Left renal pelvis (tissue), 4 donors: Measurements from ENCODE around the gene CLK2. TPM values are rescaled to one million over a fixed set of nuclear protein-coding genes. Genes with fewer than 3 reads are reported as not detected.
"Not testable (repeated sequence)": the region's sequence is repeated elsewhere in the genome, so short reads cannot be mapped to it uniquely, and the experiment has no call there.

Source experiments
- DNase-seq, 4 donors: peaks; one replicate each; pipeline ENCODE4 v3.0.0-alpha.2; 2013; ENCODE audit warnings: low read depth in 4 of 4, low spot score in 3 of 4
- polyA plus RNA-seq, 4 donors: library from polyadenylated mRNA; unstranded; fragments of 120-200 nt; gene quantifications; one replicate each; pipeline ENCODE4 v1.2.1, GENCODE V29; 2013; ENCODE audit not compliant: insufficient read length in 4 of 4

CLK2 gene
- polyA plus RNA-seq, 4 donors, result 70.1 to 93.6 (median 74.8) TPM

- DNase-seq, result no peak
Observed at GRCh38 chr1:155297384-155297783, 24.1 kb upstream of the CLK2 start.

DNA sequence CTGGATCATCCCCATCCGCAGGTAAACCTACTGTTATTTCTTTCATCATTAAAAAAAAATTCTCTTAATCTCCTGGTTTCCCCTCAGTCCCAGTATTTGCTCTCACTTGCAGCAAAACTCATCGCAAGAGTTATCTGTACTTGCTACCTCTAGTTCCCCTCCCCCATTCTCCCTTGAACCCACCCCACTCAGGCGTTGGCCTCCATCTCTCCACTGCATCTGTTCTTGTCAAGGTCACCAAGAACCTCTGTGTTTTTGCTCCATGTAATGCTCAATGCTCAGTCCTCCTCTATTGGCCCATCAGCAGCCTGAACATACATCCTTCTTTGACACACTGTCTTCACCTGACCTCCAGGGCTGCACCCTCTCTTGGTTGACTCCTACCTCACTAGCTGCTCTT, 23.4 kb upstream of the CLK2 start:
- no peak for DNase-seq

- DNase-seq, result no peak
Observed at GRCh38 chr1:155295942-155296267, 22.6 kb upstream of the CLK2 start.

- DNase-seq, result no peak
Observed at GRCh38 chr1:155295183-155295941, 22.1 kb upstream of the CLK2 start.

- DNase-seq, result no peak
Observed at GRCh38 chr1:155294520-155295182, 21.3 kb upstream of the CLK2 start.

GRCh38 chr1:155293086-155293749, 19.9 kb upstream of the CLK2 start:
- no peak for DNase-seq

DNA sequence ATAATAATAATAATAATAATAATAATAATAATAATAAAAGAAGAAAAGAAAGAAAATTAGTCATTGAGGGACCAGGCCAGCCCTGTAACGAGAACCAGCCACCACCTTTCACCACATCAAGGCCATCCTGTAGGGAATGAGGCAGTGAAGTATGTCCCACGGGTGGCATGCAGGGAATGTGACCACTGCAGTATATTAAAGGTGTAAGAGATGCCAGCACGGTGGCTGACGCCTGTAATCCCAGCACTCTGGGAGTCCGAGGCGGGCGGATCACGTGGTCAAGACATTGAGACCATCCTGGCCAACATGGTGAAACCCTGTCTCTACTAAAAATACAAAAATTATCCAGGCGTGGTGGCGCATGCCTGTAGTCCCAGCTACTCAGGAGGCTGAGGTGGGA, 17.7 kb upstream of the CLK2 start:
- not testable (repeated sequence) for DNase-seq

GRCh38 chr1:155287987-155288543, 14.8 kb upstream of the CLK2 start:
- no peak for DNase-seq

- DNase-seq, result no peak
Observed at GRCh38 chr1:155286544-155286943, 13.2 kb upstream of the CLK2 start.

DNA sequence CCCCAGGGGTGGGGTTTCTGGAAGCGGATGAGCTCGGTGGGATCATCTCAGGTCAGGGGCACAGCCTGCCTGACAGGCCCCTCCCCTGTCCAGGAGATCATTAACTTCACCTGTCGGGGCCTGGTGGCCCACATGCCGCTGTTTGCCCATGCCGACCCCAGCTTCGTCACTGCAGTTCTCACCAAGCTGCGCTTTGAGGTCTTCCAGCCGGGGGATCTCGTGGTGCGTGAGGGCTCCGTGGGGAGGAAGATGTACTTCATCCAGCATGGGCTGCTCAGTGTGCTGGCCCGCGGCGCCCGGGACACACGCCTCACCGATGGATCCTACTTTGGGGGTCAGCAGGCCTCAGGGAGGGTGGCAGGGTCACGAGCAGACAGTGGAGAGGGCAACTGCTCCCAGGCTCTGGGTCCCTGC, 12.3 kb upstream of the CLK2 start:
- DNase-seq, result no peak

DNA sequence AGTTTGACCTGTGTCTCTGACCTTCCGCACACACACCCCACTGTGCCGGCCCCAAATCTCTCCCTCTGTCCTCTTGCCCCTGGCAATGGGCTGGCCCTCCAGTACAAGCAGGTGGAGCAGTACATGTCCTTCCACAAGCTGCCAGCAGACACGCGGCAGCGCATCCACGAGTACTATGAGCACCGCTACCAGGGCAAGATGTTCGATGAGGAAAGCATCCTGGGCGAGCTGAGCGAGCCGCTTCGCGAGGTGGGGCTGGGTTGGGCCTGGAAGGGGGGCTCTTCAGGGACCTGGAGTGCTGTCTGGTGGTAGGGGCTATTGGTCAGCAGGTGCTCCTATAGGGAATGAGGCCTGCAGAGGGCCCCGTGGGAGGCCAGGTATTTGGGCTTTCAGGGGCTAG, 11.8 kb upstream of the CLK2 start:
- no peak for DNase-seq

DNA sequence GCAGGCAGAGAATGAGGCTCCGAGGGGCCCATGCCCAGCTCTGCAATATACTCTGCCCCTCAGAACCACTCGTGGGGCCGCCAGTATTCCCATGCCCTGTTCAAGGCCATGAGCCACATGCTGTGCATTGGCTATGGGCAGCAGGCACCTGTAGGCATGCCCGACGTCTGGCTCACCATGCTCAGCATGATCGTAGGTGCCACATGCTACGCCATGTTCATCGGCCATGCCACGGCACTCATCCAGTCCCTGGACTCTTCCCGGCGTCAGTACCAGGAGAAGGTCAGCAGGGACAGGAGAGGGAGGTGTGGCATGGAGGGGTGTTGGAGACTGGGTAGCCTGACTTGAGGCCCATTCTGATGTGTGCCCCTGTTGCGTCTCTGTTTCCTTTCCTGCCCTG, 11.2 kb upstream of the CLK2 start:
- no peak for DNase-seq

DNA sequence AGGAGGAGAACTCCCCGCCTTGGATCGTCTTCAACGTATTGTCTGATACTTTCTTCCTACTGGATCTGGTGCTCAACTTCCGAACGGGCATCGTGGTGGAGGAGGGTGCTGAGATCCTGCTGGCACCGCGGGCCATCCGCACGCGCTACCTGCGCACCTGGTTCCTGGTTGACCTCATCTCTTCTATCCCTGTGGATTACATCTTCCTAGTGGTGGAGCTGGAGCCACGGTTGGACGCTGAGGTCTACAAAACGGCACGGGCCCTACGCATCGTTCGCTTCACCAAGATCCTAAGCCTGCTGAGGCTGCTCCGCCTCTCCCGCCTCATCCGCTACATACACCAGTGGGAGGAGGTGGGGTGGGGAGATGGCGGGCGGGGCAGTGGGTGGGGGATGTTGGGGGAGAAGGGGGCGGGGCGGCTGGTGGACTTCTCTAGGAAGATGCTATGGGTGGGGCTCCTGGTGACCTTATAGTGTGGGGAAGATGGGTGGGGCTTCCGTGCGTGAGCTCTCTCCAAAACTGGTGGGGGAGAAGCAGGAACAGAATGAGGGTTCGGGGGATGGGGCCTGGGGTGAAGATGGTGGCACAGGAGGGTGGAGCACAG, 9.3 kb upstream of the CLK2 start:
- DNase-seq, result no peak

GRCh38 chr1:155279268-155279667, 6.0 kb upstream of the CLK2 start:
- no peak for DNase-seq

GRCh38 chr1:155278689-155279160, 5.4 kb upstream of the CLK2 start:
- DNase-seq, result no peak

- peak in 1 of 4 donors; percentile 50 for DNase-seq
Observed at GRCh38 chr1:155277902-155278688, 4.8 kb upstream of the CLK2 start.

GRCh38 chr1:155277070-155277901, 4.0 kb upstream of the CLK2 start, which contains the start of gene HCN3:
Gene HCN3, plus strand, starts transcription at chr1:155277463. Its CDS starts 128 bp downstream, at chr1:155277591.
- peak; percentile 90 to 96 (median 94) for DNase-seq

DNA sequence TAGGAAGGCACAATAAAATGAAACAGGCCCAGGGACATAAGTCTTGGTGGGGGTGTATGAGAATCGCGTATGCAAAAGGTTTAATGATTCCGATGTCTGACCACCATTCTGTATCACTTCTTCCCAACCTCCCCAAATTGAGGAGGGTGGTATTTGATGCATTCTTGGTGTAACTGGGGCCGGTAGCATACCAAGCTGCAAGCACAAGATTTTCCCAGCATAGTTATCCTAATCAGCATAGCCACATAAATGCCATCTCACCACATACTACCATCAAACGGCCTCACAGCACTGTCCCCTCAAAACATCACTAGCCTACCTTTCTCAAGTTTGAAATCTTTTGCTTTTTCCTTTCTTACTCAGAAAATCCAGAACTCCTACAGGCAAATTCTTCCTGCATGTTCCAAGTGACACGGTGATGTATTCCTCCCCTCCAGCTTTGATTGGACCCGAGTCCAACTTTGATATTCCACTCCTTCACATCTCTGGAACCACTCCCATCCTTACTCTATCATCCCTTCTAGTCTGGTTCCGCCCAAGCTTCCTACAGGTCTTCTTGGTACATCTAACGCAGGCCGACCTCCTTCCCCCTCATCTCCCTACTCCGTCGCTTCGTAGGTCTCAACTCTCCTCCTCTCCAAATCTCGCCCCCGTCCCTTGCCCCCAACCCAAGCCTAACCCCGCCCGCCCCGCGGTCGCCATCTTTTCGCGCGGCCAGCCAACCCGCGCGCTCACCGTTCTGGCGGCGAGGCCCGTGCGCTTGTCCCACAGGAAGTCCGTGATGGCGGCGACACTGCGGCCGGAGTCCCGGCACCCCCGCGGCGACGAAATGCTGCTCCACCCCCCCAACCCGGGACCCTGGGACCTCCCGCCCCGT, 600 bp downstream of the CLK2 start:
- no peak for DNase-seq
